Activated CD8-positive, alpha-beta memory T cell treated with anti-CD3 and anti-CD28 coated beads for 4 hours (primary cell): ENCODE data around the gene TAF6.

ENCODE experiments used
- DNase-seq, 2 donors: peaks; one replicate each; pipeline ENCODE4 v3.0.0-alpha.2; 2020; ENCODE audit warnings: low read depth in 2 of 2

TAF6 gene

GRCh38 chr7:100072462-100072861, 46.7 kb downstream of the TAF6 start:
- DNase-seq, result no peak

- no peak for DNase-seq
Measured at GRCh38 chr7:100071018-100071723, 48.0 kb downstream of the TAF6 start.

GRCh38 chr7:100069991-100070390, 49.2 kb downstream of the TAF6 start:
- no peak for DNase-seq

GRCh38 chr7:100066953-100067352, 52.2 kb downstream of the TAF6 start:
- DNase-seq, result no peak

GRCh38 chr7:100065452-100066186, 53.5 kb downstream of the TAF6 start:
- no peak for DNase-seq

GRCh38 chr7:100064162-100064561, 55.0 kb downstream of the TAF6 start:
- no peak for DNase-seq

- no peak for DNase-seq
Measured at GRCh38 chr7:100063376-100063775, 55.8 kb downstream of the TAF6 start.

- no peak for DNase-seq
Measured at GRCh38 chr7:100061518-100062193, 57.5 kb downstream of the TAF6 start.

- DNase-seq, result no peak
Measured at GRCh38 chr7:100059251-100059739, 59.9 kb downstream of the TAF6 start.
